Lung (tissue), 13 donors: ENCODE results near the gene HMMR. TPM values are rescaled to one million over a fixed set of nuclear protein-coding genes. Genes with fewer than 3 reads are reported as not detected.
"Not testable (repeated sequence)": the region's sequence is repeated elsewhere in the genome, so short reads cannot be mapped to it uniquely, and the experiment has no call there.

Experiments used
- ATAC-seq: fragments of 200-7000 bp; cut with Tn5 transposase; one replicate; pipeline ENCODE4 v1.9.1; 2020; ENCODE audit warnings: moderate number of reproducible peaks; ENCODE audit not compliant: insufficient read depth, low FRiP score
- DNase-seq, 3 donors: peaks; one replicate each; pipeline ENCODE4 v3.0.0-alpha.2; 2013 to 2017
- H3K27ac ChIP-seq, 2 donors: one replicate each; pipeline ENCODE4 v1.5.1; 2013; ENCODE audit warnings: mild to moderate bottlenecking in 2 of 2, moderate library complexity in 2 of 2, control low read depth in 1 of 2, inconsistent platforms in 1 of 2, low read depth in 1 of 2, low read length in 1 of 2
- H3K27me3 ChIP-seq, 3 donors: one replicate each; pipeline ENCODE4 v1.5.1; 2013; ENCODE audit warnings: low read length in 2 of 3; ENCODE audit not compliant: control insufficient read depth in 3 of 3, insufficient read depth in 3 of 3
- H3K36me3 ChIP-seq, 4 donors: one replicate each; pipeline ENCODE4 v1.5.1; 2013; ENCODE audit warnings: low read length in 4 of 4, mild to moderate bottlenecking in 1 of 4, moderate library complexity in 1 of 4; ENCODE audit not compliant: control insufficient read depth in 4 of 4, insufficient read depth in 4 of 4
- H3K4me1 ChIP-seq, 5 donors: one replicate each; pipeline ENCODE4 v1.5.1; 2013; ENCODE audit warnings: low read length in 5 of 5, mild to moderate bottlenecking in 2 of 5, moderate library complexity in 1 of 5; ENCODE audit not compliant: control insufficient read depth in 5 of 5, insufficient read depth in 5 of 5
- H3K4me3 ChIP-seq: one replicate; pipeline ENCODE4 v1.5.1; 2013; ENCODE audit warnings: mild to moderate bottlenecking, control low read depth, moderate library complexity
- H3K9ac ChIP-seq, 2 donors: one replicate each; pipeline ENCODE4 v1.5.1; 2013; ENCODE audit warnings: low read length in 2 of 2, control low read depth in 1 of 2; ENCODE audit not compliant: insufficient read depth in 1 of 2
- H3K9me3 ChIP-seq, 4 donors: one replicate each; pipeline ENCODE4 v1.5.1; 2013; ENCODE audit warnings: low read length in 3 of 4, mild to moderate bottlenecking in 1 of 4, moderate library complexity in 1 of 4; ENCODE audit not compliant: control insufficient read depth in 4 of 4, insufficient read depth in 3 of 4
- whole genome bisulfite sequencing, 2 donors: extraction: QIAGEN DNeasy Blood & Tissue Kit; methylation state at CpG; one replicate each; pipeline ENCODE4 v1.1.7; 2013; 5-methylcytosine and 5-hydroxymethylcytosine counted together
- polyA plus RNA-seq, 2 donors: library from polyadenylated mRNA; stranded (reverse); fragments of 200-250 nt; gene quantifications; one replicate each; pipeline ENCODE4 v1.2.1, GENCODE V29; 2013
- small RNA-seq: library from RNA; depleted of rRNA; stranded (forward); fragments of <200 nt; gene quantifications from one replicate; pipeline ENCODE3, GENCODE V24; 2014; ENCODE audit warnings: low replicate concordance
- total RNA-seq, 2 donors: library from RNA; depleted of rRNA in 1 of 2; stranded (reverse); fragments of >200 nt in 1 of 2; gene quantifications; one replicate each; pipeline ENCODE4 v1.2.1, GENCODE V29; 2014 to 2021
- TF ChIP-seq, protein P1 (sequence below): IDR thresholded peaks from 2 replicates; pipeline ENCODE4 v1.5.1; 2012; ENCODE audit warnings: mild to moderate bottlenecking; ENCODE audit errors: control extremely low read depth, extremely low read depth
- donor health status: control.
- donor health status: control.
- donor health status: Bipolar disorder and iron deficiency.
- donor health status: healthy.
- donor health status: DM: yes; HTN: yes; CAD: no.

The HMMR gene
- total and polyA plus RNA-seq, 4 donors = 1.1 to 9.5 (median 1.4) TPM

- H3K27me3 ChIP-seq = no peaks in the 10 kb centered on the region
- no peak for DNase-seq
- H3K27ac ChIP-seq = no peak overlapping the region
- no peak overlapping the region for H3K9ac ChIP-seq
- peaks cover 0 to 12% (median 0%) of the 10 kb centered on the region in 5 donors for H3K4me1 ChIP-seq
- no peaks in the 10 kb centered on the region for H3K9me3 ChIP-seq
- TF ChIP-seq, protein P1, sequence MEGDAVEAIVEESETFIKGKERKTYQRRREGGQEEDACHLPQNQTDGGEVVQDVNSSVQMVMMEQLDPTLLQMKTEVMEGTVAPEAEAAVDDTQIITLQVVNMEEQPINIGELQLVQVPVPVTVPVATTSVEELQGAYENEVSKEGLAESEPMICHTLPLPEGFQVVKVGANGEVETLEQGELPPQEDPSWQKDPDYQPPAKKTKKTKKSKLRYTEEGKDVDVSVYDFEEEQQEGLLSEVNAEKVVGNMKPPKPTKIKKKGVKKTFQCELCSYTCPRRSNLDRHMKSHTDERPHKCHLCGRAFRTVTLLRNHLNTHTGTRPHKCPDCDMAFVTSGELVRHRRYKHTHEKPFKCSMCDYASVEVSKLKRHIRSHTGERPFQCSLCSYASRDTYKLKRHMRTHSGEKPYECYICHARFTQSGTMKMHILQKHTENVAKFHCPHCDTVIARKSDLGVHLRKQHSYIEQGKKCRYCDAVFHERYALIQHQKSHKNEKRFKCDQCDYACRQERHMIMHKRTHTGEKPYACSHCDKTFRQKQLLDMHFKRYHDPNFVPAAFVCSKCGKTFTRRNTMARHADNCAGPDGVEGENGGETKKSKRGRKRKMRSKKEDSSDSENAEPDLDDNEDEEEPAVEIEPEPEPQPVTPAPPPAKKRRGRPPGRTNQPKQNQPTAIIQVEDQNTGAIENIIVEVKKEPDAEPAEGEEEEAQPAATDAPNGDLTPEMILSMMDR = no peak
- no peaks in the 10 kb centered on the region for H3K36me3 ChIP-seq
- no peak overlapping the region for H3K4me3 ChIP-seq
- no peak for ATAC-seq
- WGBS, 2 donors = 67 to 80% methylated on average over 3 of the region's 3 CpGs
Measured at GRCh38 chr5:163535290-163535689, 74.9 kb downstream of the HMMR start.

GRCh38 chr5:163536442-163536841 lies 76.0 kb downstream of the HMMR start:
- ATAC-seq, H3K9ac ChIP-seq, H3K36me3 ChIP-seq, DNase-seq, H3K27me3 ChIP-seq, H3K9me3 ChIP-seq, H3K4me3 ChIP-seq, H3K27ac ChIP-seq: not testable (repeated sequence)
- WGBS, 2 donors = 91 to 99% methylated on average over 3 of the region's 3 CpGs
- peaks cover 0 to 12% (median 0%) of the 10 kb centered on the region in 5 donors for H3K4me1 ChIP-seq

- WGBS, 2 donors = 74 to 84% methylated on average over 1 of the region's 1 CpG
- ATAC-seq (no peak), DNase-seq (no peak)
- no peaks in the 10 kb centered on the region for H3K27me3 ChIP-seq
- H3K4me1 ChIP-seq = no peaks in the 10 kb centered on the region
- H3K9me3 ChIP-seq = no peaks in the 10 kb centered on the region
- H3K27ac ChIP-seq = no peak overlapping the region
- TF ChIP-seq, protein P1 = no peak
- no peak overlapping the region for H3K9ac ChIP-seq
- H3K36me3 ChIP-seq = no peaks in the 10 kb centered on the region
- H3K4me3 ChIP-seq = no peak overlapping the region
Measured at GRCh38 chr5:163540696-163541095, 80.3 kb downstream of the HMMR start.

Small RNAs within 50 kb of the gene (small RNA-seq; reads per million reads assigned to genes)
- gene AC008723.1 = not detected

Other genes starting within 250 kb of the HMMR start
- gene CCNG1, start 23.0 kb upstream of the HMMR start, total RNA-seq = 100 to 1,000 TPM in 1 of 2 donors, 10 to 100 TPM in 1; 62.5 to 130 TPM
- gene CCNG1, start 23.0 kb upstream of the HMMR start, polyA plus RNA-seq = 10 to 100 TPM; 31.2 to 66.5 TPM
- 10 to 100 TPM; 15.8 to 25.0 TPM for gene NUDCD2, start 530 bp upstream of the HMMR start, total RNA-seq
- gene NUDCD2, start 530 bp upstream of the HMMR start, polyA plus RNA-seq = 1 to 10 TPM; 3.8 to 7.5 TPM
- 10 to 100 TPM; 46.6 to 69.7 TPM for gene MAT2B, start 45.0 kb downstream of the HMMR start, total RNA-seq
- 10 to 100 TPM; 34.5 to 58.7 TPM for gene MAT2B, start 45.0 kb downstream of the HMMR start, polyA plus RNA-seq